Breast epithelium (tissue), 4 donors: ENCODE results near the gene CARM1. TPM values are rescaled to one million over a fixed set of nuclear protein-coding genes. Genes with fewer than 3 reads are reported as not detected.

ENCODE experiments used
- DNase-seq, 2 donors: peaks; one replicate each; pipeline ENCODE4 v3.0.0-alpha.2; 2019; ENCODE audit warnings: low spot score in 2 of 2
- H3K27ac ChIP-seq, 2 donors: fragments of 200-600 bp; sonication (generic) in 1 of 2; one replicate each; pipeline ENCODE4 v1.5.1; 2016 to 2019; ENCODE audit warnings: mild to moderate bottlenecking in 1 of 2
- H3K27me3 ChIP-seq, 2 donors: fragments of 200-600 bp; sonication (generic) in 1 of 2; one replicate each; pipeline versions ENCODE4 v1.5.1 to v1.6.0; 2017 to 2019; ENCODE audit warnings: control low read depth in 1 of 2, mild to moderate bottlenecking in 1 of 2
- H3K36me3 ChIP-seq: fragments of 200-600 bp; one replicate; pipeline ENCODE4 v1.5.1; 2019
- H3K4me1 ChIP-seq, 2 donors: fragments of 200-600 bp; sonication (generic); one replicate each; pipeline ENCODE4 v1.5.1; 2016 to 2019; ENCODE audit warnings: control low read depth in 1 of 2
- H3K4me3 ChIP-seq, 3 donors: fragments of 200-600 bp; sonication (generic); 1 replicate in 2 of 3; 2 replicates in 1 of 3; pipeline ENCODE4 v1.5.1; 2016 to 2019; ENCODE audit warnings: mild to moderate bottlenecking in 3 of 3, moderate library complexity in 2 of 3
- H3K9me3 ChIP-seq, 2 donors: fragments of 200-600 bp; sonication (generic) in 1 of 2; one replicate each; pipeline ENCODE4 v1.5.1; 2016 to 2019; ENCODE audit warnings: control low read depth in 1 of 2
- CTCF ChIP-seq, 3 donors: fragments of 450-650 bp; IDR thresholded peaks; one replicate each; pipeline ENCODE4 v1.5.1; 2016 to 2017; ENCODE audit warnings: antibody characterized with exemption in 3 of 3, mild to moderate bottlenecking in 3 of 3, moderate library complexity in 3 of 3
- POLR2A ChIP-seq: fragments of 450-650 bp; IDR thresholded peaks from one replicate; pipeline ENCODE4 v1.6.1; 2016; ENCODE audit warnings: antibody characterized with exemption, mild to moderate bottlenecking, moderate library complexity
- POLR2AphosphoS5 ChIP-seq, 3 donors: sonication (generic); formaldehyde crosslinking; IDR thresholded peaks; one replicate each; pipeline ENCODE4 v1.6.1; 2017; ENCODE audit warnings: antibody characterized with exemption in 3 of 3
- intact Hi-C: fragments of 100-400 bp; cut with DNase I; formaldehyde crosslinking; loops from one replicate; pipeline ENCODE4 v1.15.1; 2023; ENCODE audit warnings: low total_unique reads
- total RNA-seq, 3 donors: library from RNA; depleted of rRNA; stranded (reverse); fragments of >200 nt; gene quantifications; one replicate each; pipeline ENCODE4 v1.1.0, GENCODE V29; 2016

CARM1 gene
- total RNA-seq, 3 donors from 2014 or later, result 11.6 to 17.3 (median 17.0) TPM

DNA sequence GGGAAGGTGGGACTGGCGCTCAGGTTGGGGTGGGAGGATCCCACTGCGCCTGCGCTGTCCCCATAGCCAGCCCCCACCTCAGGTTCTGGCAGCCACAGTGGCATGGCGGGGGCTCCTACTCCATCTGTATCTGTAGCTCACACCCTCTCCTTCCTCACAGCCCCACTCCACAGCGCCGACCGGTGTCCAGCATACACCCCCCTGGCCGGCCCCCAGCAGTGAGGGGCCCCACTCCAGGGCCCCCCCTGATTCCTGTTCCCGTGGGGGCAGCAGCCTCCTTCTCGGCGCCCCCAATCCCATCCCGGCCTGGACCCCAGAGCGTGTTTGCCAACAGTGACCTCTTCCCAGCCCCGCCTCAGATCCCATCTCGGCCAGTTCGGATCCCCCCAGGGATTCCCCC is 41.4 kb upstream of the CARM1 start:
- no peaks in the 10 kb centered on the region for H3K9me3 ChIP-seq
- no peak overlapping the region for H3K4me3 ChIP-seq
- no peaks in the 10 kb centered on the region for H3K36me3 ChIP-seq
- DNase-seq, result no peak
- no peaks in the 10 kb centered on the region for H3K4me1 ChIP-seq
- no peaks in the 10 kb centered on the region for H3K27me3 ChIP-seq
- TF ChIP-seq CTCF (IDR thresholded peaks at IDR 0.05) (no peak), POLR2A (no peak), POLR2AphosphoS5 (IDR thresholded peaks at IDR 0.05) (no peak)
- H3K27ac ChIP-seq, result no peak overlapping the region
- intact Hi-C loops, result no loop called here

DNA sequence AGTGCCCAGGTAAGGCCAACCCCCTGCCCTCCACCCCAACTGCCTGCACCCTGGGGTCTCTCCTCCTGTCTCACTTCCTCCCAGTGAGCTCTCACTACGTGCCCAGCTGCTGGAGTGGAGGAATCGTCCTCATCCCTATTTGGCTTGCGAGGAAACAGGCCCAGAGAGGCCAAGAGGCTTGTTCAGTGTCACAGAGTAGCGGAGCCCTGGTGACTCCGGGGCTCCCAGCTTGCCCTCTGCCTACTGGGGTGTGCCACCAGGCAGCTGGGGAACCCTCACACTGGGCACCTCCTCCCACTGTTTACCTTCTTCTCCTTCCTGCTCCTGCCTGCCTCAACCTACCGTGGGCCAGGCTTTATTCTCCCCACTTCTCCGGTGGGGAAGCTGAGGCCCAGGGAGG is 41.0 kb upstream of the CARM1 start:
- Histone ChIP-seq H3K27ac (no peak overlapping the region), H3K9me3 (no peaks in the 10 kb centered on the region), H3K4me1 (no peaks in the 10 kb centered on the region), H3K27me3 (no peaks in the 10 kb centered on the region), H3K4me3 (no peak overlapping the region), H3K36me3 (no peaks in the 10 kb centered on the region)
- intact Hi-C loops, result no loop called here
- TF ChIP-seq POLR2A (no peak), CTCF (IDR thresholded peaks at IDR 0.05) (no peak)
- no peak for DNase-seq

- intact Hi-C loops, result no loop called here
- Histone ChIP-seq H3K4me1 (no peaks in the 10 kb centered on the region), H3K4me3 (no peak overlapping the region), H3K27ac (peak overlapping the region in 1 of 2 donors; percentile 12), H3K9me3 (no peaks in the 10 kb centered on the region), H3K27me3 (no peaks in the 10 kb centered on the region), H3K36me3 (no peaks in the 10 kb centered on the region)
- TF ChIP-seq POLR2AphosphoS5 (IDR thresholded peaks at IDR 0.05) (no peak), CTCF (IDR thresholded peaks at IDR 0.05) (no peak), POLR2A (no peak)
- DNase-seq, result no peak
Observed at GRCh38 chr19:10830931-10831779, 40.2 kb upstream of the CARM1 start.

- no peaks in the 10 kb centered on the region for H3K4me1 ChIP-seq
- no peak for DNase-seq
- no peak for TF ChIP-seq CTCF (IDR thresholded peaks at IDR 0.05)
- TF ChIP-seq POLR2A, result no peak
- no peak for TF ChIP-seq POLR2AphosphoS5 (IDR thresholded peaks at IDR 0.05)
- peak overlapping the region in 1 of 2 donors; percentile 12 for H3K27ac ChIP-seq
- H3K36me3 ChIP-seq, result no peaks in the 10 kb centered on the region
- intact Hi-C loops, result no loop called here
- no peak overlapping the region for H3K4me3 ChIP-seq
- H3K27me3 ChIP-seq, result no peaks in the 10 kb centered on the region
- peaks cover 0 to 7% of the 10 kb centered on the region in 2 donors for H3K9me3 ChIP-seq
Observed at GRCh38 chr19:10831987-10832938, 39.1 kb upstream of the CARM1 start.

- Histone ChIP-seq H3K27me3 (no peaks in the 10 kb centered on the region), H3K36me3 (no peaks in the 10 kb centered on the region), H3K9me3 (peaks cover 0 to 7% of the 10 kb centered on the region in 2 donors), H3K4me3 (no peak overlapping the region), H3K4me1 (no peaks in the 10 kb centered on the region), H3K27ac (no peak overlapping the region)
- TF ChIP-seq POLR2A, result no peak
- TF ChIP-seq POLR2AphosphoS5 (IDR thresholded peaks at IDR 0.05), result no peak
- TF ChIP-seq CTCF (IDR thresholded peaks at IDR 0.05), result no peak
- intact Hi-C loops, result no loop called here
- no peak for DNase-seq
Observed at GRCh38 chr19:10832939-10833296, 38.4 kb upstream of the CARM1 start.
